HG03432 (cell line): ENCODE results near the gene LRRC8B.
"Not testable (repeated sequence)": the region's sequence is repeated elsewhere in the genome, so short reads cannot be mapped to it uniquely, and the experiment has no call there.

Experiments
- ATAC-seq: cut with Tn5 transposase; IDR thresholded peaks from one replicate; pipeline ENCODE4 v1.9.1; 2021; ENCODE audit warnings: mild to moderate bottlenecking, moderate library complexity; ENCODE audit not compliant: unreplicated experiment

The LRRC8B gene

GRCh38 chr1:89578946-89579684, 54.5 kb downstream of the LRRC8B start:
- no peak for ATAC-seq

DNA sequence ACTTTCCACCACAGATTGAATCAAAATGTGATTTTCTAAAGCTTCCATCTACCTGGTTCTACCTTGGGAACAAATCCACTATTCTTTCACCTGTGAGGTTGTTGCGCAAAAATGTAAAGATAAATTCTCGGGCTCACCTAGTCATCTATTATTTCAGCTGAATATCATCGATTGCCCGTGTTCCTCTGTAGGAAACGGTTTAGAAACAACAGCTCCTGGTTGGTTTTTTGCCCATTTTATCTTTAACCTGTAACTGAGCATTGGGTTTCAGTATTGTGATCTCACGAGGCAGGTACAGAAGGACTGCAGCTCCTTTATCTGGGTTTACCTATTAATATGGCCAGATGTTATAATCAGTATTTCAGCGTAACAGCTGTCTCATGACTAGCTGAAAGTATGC, 55.4 kb downstream of the LRRC8B start:
- no peak for ATAC-seq

DNA sequence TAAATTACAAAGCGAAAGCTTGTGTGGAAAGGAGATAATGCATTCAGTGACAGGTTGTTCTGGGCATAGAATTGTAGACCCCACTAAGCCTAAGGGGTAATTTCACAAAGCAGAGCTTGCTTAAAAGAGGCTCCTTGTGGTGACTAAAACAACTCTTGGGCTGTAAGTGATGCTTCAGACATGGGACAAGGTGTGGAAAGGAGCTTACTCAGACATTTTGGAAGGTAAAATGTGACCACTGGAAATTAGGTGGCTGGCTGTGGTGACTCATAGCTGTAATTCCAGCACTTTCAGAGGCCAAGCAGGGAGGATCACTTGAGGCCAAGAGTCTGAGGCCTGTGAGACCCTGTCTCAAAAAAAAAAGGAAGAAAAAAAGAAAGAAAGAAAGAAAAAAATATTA, 57.2 kb downstream of the LRRC8B start:
- ATAC-seq = no peak

GRCh38 chr1:89582571-89582970, 57.9 kb downstream of the LRRC8B start:
- no peak for ATAC-seq

- no peak for ATAC-seq
Observed at GRCh38 chr1:89584211-89584610, 59.6 kb downstream of the LRRC8B start.

DNA sequence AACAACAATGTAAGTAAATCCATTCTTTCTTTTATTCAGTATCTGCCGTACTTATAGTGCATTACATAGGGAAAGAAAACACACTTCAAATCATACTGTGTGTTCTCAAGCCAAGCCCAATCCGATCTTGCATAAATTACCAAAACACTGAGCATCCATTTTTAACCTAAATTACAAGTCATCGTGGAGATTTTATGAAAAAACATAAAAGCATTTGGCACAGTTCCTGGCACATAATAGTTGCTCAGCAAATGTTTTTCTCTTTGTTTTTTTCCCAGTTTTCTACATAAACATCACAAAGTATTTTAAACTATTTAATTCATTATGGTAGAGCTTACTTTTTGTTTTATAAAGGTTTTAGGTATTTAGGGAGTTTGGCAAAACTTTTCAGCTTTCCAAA, 60.2 kb downstream of the LRRC8B start:
- ATAC-seq = no peak

- ATAC-seq = no peak
Observed at GRCh38 chr1:89587729-89588161, 63.1 kb downstream of the LRRC8B start.

DNA sequence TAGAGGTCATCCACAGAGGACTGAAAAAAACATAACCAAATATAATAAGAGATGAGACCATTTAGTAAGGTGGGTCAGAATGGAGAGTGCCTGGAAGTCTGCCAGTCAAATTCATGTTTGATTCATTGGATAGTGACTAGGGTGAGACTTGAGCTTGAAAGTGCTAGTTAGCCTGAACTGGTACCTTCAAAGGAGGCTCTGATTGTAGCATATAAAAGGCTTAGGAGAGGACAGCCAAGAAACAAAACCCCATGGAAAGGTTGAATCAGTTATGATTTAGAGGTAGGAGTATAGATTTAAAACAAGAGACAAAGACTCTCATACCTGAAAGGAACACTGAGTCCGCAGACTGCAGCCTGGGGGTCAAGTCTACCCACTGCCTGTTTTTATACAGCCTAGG, 63.9 kb downstream of the LRRC8B start:
- ATAC-seq = no peak

GRCh38 chr1:89589515-89589914, 64.9 kb downstream of the LRRC8B start:
- ATAC-seq = no peak

- ATAC-seq = no peak
Observed at GRCh38 chr1:89590341-89591080, 65.9 kb downstream of the LRRC8B start.

DNA sequence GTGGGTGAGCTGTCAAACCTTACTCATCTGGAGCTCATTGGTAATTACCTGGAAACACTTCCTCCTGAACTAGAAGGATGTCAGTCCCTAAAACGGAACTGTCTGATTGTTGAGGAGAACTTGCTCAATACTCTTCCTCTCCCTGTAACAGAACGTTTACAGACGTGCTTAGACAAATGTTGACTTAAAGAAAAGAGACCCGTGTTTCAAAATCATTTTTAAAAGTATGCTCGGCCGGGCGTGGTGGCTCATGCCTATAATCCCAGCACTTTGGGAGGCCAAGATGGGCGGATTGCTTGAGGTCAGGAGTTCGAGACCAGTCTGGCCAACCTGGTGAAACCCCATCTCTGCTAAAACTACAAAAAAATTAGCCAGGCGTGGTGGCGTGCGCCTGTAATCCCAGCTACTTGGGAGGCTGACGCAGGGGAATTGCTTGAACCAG, 68.3 kb downstream of the LRRC8B start:
- ATAC-seq = not testable (repeated sequence)

GRCh38 chr1:89594096-89594740, 69.6 kb downstream of the LRRC8B start:
- no peak for ATAC-seq

DNA sequence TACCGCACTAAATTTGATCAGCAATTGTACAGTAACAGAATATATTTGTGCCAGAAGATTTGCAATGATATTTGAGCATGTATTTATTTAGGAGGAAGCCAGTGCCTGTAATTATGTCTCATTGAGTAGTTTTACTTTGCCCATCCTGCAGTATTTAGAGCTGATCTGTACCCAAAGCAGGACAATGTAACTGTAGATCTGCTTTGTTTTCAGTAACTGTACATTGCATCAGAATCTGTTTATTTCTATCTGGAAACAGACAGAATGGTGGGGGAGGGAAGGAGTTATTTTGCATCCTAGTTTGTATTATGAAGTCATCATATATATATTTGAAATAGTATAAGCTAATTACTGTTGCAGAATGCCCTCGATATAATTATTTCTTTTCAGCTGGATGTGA, 72.1 kb downstream of the LRRC8B start:
- ATAC-seq = no peak

DNA sequence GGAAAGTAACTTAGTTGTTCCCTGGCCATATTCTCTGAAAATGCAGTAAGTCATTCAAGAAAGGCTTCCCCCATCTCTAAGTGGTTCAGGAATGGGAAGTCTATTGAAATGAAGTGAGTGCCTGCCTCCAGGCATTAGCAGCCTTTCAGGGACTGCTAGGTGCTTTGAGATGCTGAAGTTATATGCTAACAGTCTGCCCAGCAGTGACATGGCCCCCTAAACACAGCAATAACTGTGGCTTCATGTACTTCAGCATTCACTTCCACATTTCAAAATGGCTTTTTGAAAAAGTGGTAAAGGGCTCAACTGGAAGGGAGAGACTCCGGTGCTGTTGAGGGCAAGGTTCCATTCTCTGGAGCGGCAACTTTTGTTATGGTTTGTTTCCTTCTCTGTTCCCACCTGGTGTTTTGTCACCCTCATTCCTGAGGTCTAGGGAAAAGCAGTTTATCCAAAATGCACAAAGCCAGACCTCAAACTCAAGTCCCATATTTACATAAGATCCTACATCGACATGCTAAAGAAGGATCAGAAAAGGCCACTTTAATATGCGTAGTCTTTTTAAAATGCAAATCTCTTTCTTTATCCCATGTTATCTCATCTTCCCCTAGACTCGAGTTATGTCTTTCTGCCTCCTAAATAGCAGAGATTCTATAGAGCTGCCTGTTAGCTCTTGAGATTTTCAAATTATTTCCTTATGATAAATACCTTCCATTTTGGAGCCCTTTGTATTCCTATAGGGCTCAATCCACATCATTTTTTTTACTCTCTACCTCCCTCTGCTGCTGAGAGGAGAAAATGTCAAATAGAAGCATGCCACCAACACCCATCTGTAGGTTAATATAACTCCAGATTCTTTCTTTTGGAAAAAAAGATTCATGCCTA, 74.1 kb downstream of the LRRC8B start:
- peak; percentile 58 for ATAC-seq

DNA sequence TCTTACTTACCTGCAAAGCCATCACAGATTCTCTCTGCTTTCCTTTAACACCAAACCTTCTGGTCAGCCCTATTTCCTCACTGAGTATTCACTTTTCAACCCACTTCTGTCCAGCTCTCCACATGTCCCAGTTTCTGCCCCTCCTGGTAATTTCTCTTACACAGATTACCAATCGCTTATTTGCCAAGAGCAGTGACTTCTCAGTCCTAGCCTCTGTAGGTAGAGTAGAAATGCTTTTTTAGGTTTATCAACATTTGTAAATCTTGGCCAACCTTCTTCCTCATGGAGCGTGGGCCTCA, 74.7 kb downstream of the LRRC8B start:
- peak; percentile 13 for ATAC-seq

DNA sequence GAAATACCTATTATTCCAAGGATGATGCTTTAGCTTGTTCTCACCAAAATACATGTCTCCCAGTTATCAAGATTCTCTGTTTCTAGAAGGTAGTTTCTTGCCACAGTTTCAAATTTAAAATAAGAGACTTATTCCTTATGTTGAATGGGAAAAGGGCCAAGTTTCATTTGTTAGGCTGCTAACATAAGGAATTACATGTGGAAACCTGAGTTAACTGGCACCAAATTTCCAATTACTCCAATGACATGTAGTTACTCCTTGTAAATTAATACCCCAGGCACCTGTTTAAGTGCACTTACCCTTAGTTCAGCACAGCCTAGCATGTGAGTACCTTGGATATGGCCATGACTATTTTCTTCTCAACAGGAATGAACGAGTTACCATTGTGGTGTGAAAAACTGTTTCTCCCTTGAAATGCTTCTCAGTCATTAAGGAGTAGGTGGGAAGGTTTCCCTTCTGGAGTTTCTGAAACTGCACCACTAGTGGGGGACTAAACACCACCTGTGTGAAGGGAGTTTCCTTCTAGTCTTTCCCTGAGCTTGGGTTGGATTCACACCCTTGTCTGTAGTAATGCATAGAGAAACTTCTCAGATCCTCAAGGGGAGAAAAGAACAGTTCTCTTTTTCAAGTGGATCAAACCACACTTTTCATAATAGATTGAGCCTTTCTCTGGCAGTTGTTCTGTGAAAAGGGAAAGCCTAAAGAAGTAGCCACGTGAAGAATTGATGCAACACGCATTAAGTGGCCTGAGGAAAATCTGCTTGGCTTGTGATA, 76.0 kb downstream of the LRRC8B start:
- ATAC-seq = no peak

DNA sequence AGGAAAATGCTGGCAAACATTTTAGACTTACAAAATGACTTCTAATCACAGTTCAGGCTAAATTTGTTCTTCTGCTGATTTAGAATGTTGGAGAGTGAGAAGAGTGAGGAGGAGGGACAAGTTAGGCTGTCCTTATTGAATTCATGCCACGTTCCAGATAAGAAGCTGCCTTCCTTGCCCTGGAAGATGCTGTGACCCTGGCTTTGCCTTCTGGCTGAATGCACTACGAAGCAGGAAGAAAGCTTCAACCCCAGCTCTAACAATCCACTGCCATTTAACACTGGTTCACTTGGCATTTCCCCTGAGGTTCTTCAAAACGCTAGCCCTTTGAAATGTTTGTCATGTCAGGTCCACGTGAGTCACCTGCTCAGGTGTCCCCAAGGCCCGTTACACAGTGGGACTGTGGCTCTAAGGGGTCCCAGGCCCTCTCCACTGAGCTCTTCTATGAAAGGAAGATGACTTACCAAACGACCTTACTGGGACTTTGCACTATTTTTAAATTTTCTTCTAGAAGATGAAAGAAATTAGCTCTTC, 78.3 kb downstream of the LRRC8B start:
- no peak for ATAC-seq

DNA sequence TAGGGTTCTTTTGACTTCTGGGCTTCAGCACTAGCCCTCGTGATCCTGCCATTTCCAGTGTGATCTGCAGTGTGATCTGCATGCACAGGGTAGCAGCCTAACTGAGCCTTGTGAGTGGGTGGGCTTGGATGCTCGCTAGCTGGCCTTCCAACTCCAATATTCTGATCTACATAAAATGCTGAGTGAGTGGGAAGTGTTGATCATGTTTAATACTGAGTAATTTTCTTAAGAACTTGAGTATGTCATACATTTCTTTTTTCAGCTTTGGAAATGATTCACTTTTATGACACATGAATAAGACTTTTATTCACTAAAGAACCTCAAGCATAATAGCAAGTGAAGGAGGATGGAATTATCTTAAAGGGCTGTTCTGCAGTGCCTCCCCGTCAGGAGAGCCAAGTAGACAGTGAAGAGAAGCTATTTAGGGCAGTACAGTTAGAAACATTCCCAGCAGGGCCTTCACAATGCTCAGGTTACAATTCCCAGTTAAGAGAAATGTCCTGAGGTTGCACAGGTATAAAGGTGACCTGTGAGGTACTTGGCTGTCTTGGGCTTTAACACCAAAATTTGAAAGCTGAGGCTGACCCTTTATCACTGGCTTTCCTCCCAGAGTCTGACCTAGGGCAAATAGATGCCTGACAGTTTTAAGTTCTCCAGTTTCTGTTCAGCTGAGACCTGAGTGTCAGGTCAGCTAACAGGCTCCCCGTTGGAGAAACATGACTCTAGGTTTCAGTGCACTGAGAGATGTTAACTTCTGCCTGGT, 79.2 kb downstream of the LRRC8B start:
- no peak for ATAC-seq

- ATAC-seq = no peak
Observed at GRCh38 chr1:89604414-89604735, 79.7 kb downstream of the LRRC8B start.
